NT2/D1 (cell line): ENCODE data around the gene KRTAP1-3.
"Not testable (repeated sequence)": the region's sequence is repeated elsewhere in the genome, so short reads cannot be mapped to it uniquely, and the experiment has no call there.

Experiments used
- DNase-seq: peaks from one replicate; pipeline ENCODE4 v3.0.0-alpha.2; 2011; ENCODE audit warnings: low read depth, low spot score
- H3K27me3 ChIP-seq: 2 replicates; pipeline ENCODE4 v1.6.0; 2011; ENCODE audit warnings: mild to moderate bottlenecking; ENCODE audit not compliant: insufficient read length, insufficient read depth
- H3K36me3 ChIP-seq: 2 replicates; pipeline ENCODE4 v1.6.1; 2011; ENCODE audit warnings: mild to moderate bottlenecking, low read length, mixed read lengths; ENCODE audit not compliant: insufficient read depth, insufficient read length
- H3K4me1 ChIP-seq: 2 replicates; pipeline ENCODE4 v1.5.1; 2011; ENCODE audit not compliant: insufficient read depth, insufficient read length
- H3K4me3 ChIP-seq: 2 replicates; pipeline ENCODE4 v1.5.1; 2011; ENCODE audit warnings: low read depth; ENCODE audit not compliant: insufficient read length
- H3K9ac ChIP-seq: 2 replicates; pipeline ENCODE4 v1.6.0; 2011; ENCODE audit warnings: low read depth; ENCODE audit not compliant: insufficient read length
- H3K9me3 ChIP-seq: 2 replicates; pipeline ENCODE4 v1.5.1; 2011; ENCODE audit warnings: mild to moderate bottlenecking, low read length; ENCODE audit not compliant: insufficient read depth
- SUZ12 ChIP-seq: IDR thresholded peaks from 2 replicates; pipeline ENCODE4 v1.6.1; 2011; ENCODE audit not compliant: insufficient read length, insufficient read depth; ENCODE audit errors: extremely low read depth
- YY1 ChIP-seq: IDR thresholded peaks from 2 replicates; pipeline ENCODE4 v1.6.1; 2011; ENCODE audit not compliant: insufficient read length, insufficient read depth
- ZNF274 ChIP-seq: IDR thresholded peaks from 2 replicates; pipeline ENCODE4 v1.6.1; 2011; ENCODE audit warnings: mild to moderate bottlenecking, low read depth, low read length

Gene KRTAP1-3

GRCh38 chr17:41052566-41052965 lies 17.9 kb upstream of the KRTAP1-3 start:
- H3K9me3 ChIP-seq = no peaks in the 10 kb centered on the region
- no peak overlapping the region for H3K4me3 ChIP-seq
- no peak overlapping the region for H3K9ac ChIP-seq
- TF ChIP-seq SUZ12 (no peak), YY1 (no peak), ZNF274 (no peak)
- H3K27me3 ChIP-seq = no peaks in the 10 kb centered on the region
- H3K36me3 ChIP-seq = no peaks in the 10 kb centered on the region
- no peaks in the 10 kb centered on the region for H3K4me1 ChIP-seq
- no peak for DNase-seq

GRCh38 chr17:41049110-41049509 lies 14.4 kb upstream of the KRTAP1-3 start:
- Histone ChIP-seq H3K9me3 (no peaks in the 10 kb centered on the region), H3K9ac (no peak overlapping the region), H3K4me3 (no peak overlapping the region), H3K4me1 (no peaks in the 10 kb centered on the region), H3K36me3 (no peaks in the 10 kb centered on the region), H3K27me3 (no peaks in the 10 kb centered on the region)
- DNase-seq = no peak
- TF ChIP-seq ZNF274 = no peak
- TF ChIP-seq SUZ12 = no peak
- TF ChIP-seq YY1 = no peak

GRCh38 chr17:41048441-41048840 lies 13.8 kb upstream of the KRTAP1-3 start:
- no peak for TF ChIP-seq ZNF274
- TF ChIP-seq YY1 = no peak
- TF ChIP-seq SUZ12 = no peak
- Histone ChIP-seq H3K9ac (no peak overlapping the region), H3K36me3 (no peaks in the 10 kb centered on the region), H3K9me3 (peaks cover under 1% of the 10 kb centered on the region; the same call in 1 of the 2 replicates), H3K27me3 (no peaks in the 10 kb centered on the region), H3K4me1 (no peaks in the 10 kb centered on the region), H3K4me3 (no peak overlapping the region)
- DNase-seq = no peak

- H3K9me3 ChIP-seq, H3K4me1 ChIP-seq, H3K27me3 ChIP-seq, H3K4me3 ChIP-seq, DNase-seq, H3K36me3 ChIP-seq, H3K9ac ChIP-seq: not testable (repeated sequence)
Measured at GRCh38 chr17:41046735-41047465, 12.2 kb upstream of the KRTAP1-3 start, which contains the start of gene KRTAP2-1. KRTAP2-1 (minus strand) TSS chr17:41047316; CDS start chr17:41047267, 49 bp downstream.

- H3K9me3 ChIP-seq = peaks cover 8% of the 10 kb centered on the region
- DNase-seq = no peak
- no peaks in the 10 kb centered on the region for H3K4me1 ChIP-seq
- TF ChIP-seq ZNF274 (no peak), YY1 (no peak), SUZ12 (no peak)
- no peaks in the 10 kb centered on the region for H3K27me3 ChIP-seq
- H3K4me3 ChIP-seq = no peak overlapping the region
- no peaks in the 10 kb centered on the region for H3K36me3 ChIP-seq
- H3K9ac ChIP-seq = no peak overlapping the region
Measured at GRCh38 chr17:41042953-41043352, 8.3 kb upstream of the KRTAP1-3 start.

GRCh38 chr17:41040783-41041571 lies 6.3 kb upstream of the KRTAP1-3 start, which contains the start of gene KRTAP1-1:
KRTAP1-1 (minus strand) TSS chr17:41041450; CDS start chr17:41041397, 53 bp downstream.
- not testable (repeated sequence) for DNase-seq, H3K4me1 ChIP-seq, H3K9me3 ChIP-seq, H3K36me3 ChIP-seq, H3K27me3 ChIP-seq, H3K4me3 ChIP-seq, H3K9ac ChIP-seq

GRCh38 chr17:41037853-41038350 lies 3.2 kb upstream of the KRTAP1-3 start:
- Histone ChIP-seq H3K4me1 (no peaks in the 10 kb centered on the region), H3K9me3 (peaks cover 2% of the 10 kb centered on the region), H3K9ac (no peak overlapping the region), H3K4me3 (no peak overlapping the region), H3K27me3 (no peaks in the 10 kb centered on the region), H3K36me3 (no peaks in the 10 kb centered on the region)
- DNase-seq = no peak
- no peak for TF ChIP-seq ZNF274
- TF ChIP-seq YY1 = no peak
- TF ChIP-seq SUZ12 = no peak
